ENCODE measurements around the gene CBX4. TPM values are rescaled to one million over a fixed set of nuclear protein-coding genes. Genes with fewer than 3 reads are reported as not detected.

Gene CBX4
- total and polyA plus RNA-seq, 2 of the 13 experiments (the other 11 are each of a cell fraction or from before 2014, with no cell fraction given) = 25.8 to 50.8 TPM

DNA sequence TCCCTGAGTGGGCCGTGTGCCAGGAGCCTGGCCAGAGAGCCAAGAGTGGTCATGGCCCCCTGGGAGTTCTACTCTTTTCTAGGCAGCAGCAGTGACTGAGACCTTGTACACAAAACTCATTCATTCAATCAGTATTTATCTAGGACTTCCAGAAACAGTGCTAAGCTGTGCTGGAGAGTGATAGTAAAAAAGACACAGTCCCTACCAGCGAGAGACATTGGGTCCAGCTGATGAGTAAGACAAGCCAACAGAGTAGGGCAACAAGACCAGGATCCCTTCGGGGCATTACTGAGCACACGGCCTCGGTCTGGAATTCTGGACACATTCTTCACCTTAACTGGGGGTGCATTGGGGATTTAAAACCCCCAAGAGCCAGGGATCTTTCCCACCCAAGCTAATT lies 20.2 kb downstream of the CBX4 start:
- no peaks in the 10 kb centered on the region for H3K36me3 ChIP-seq (replicated peaks in 1 of 2; ENCODE audit: control insufficient read depth in 1 of 2, insufficient read depth in 2 of 2, low read length in 2 of 2)
- WGBS (ENCODE audit: low lambda C conversion rate) = 29% methylated on average over 5 of the region's 5 CpGs
- no peak overlapping the region for H2AFZ ChIP-seq (ENCODE audit: low read length)
- peaks cover 3 to 33% of the 10 kb centered on the region in 2 experiments; a peak in 4 of 5 replicates for H3K27me3 ChIP-seq (ENCODE audit: control insufficient read depth in 1 of 2, insufficient read depth in 2 of 2, low read length in 2 of 2)
- H3K4me2 ChIP-seq (ENCODE audit: low read depth, low read length) = peak overlapping the region; percentile 10; the same call in 1 of the 2 replicates
- POLR2A ChIA-PET = interaction anchor here (1.2 to 16.5 kb wide), 8 partner anchors 11 to 175 kb away, joined by 3 to 274 read pairs (median 8); partner anchors contain the start of genes CBX4 and CBX8
- FAIRE-seq = no peak
- no peak overlapping the region for H3K4me3 ChIP-seq (replicated peaks in 1 of 3; ENCODE audit: insufficient read depth in 1 of 3, low read depth in 2 of 3, low read length in 3 of 3)
- H3K79me2 ChIP-seq (ENCODE audit: insufficient read depth, low read length) = no peaks in the 10 kb centered on the region
- CTCF ChIA-PET (ENCODE audit: low intra/inter-chr PET ratio, low total read pairs) = no interaction called here
- no peak for DNase-seq (ENCODE audit: low spot score)
- H3K9ac ChIP-seq (ENCODE audit: insufficient read depth, low read depth, low read length) = no peak overlapping the region
- in situ Hi-C loops (cut with HindIII; ENCODE audit: extremely low pct_ligation_motif_present, low pct_unique_long_range_greater_than_20kb) (no loop called here), intact Hi-C loops (cut with micrococcal nuclease; ENCODE audit: unreplicated experiment) (no loop called here)
- no TSS peak for BruUV-seq (replicated peaks)
- H3K9me3 ChIP-seq (ENCODE audit: low read length) = no peaks in the 10 kb centered on the region
- H3K4me1 ChIP-seq (ENCODE audit: insufficient read depth, low read length) = peaks cover 64% of the 10 kb centered on the region
- ATAC-seq = no peak
- H3K27ac ChIP-seq (ENCODE audit: extremely low read length, insufficient read depth, low read length) = no peak overlapping the region
- H4K20me1 ChIP-seq (ENCODE audit: insufficient read depth, low read length) = no peaks in the 10 kb centered on the region
- TF ChIP-seq MIXL1 (CRISPR knock-in tag; IDR thresholded peaks at IDR 0.05) (no peak), CHD4 (IDR thresholded peaks at IDR 0.05; ENCODE audit: borderline replicate concordance, low read length) (no peak), BRCA1 (CRISPR knock-in tag; IDR thresholded peaks at IDR 0.05) (no peak), ZNF720 (CRISPR knock-in tag; IDR thresholded peaks at IDR 0.05) (no peak), ELF4 (CRISPR knock-in tag; IDR thresholded peaks at IDR 0.05; ENCODE audit: borderline replicate concordance) (no peak), SETDB1 (CRISPR knock-in tag; IDR thresholded peaks at IDR 0.05; ENCODE audit: borderline replicate concordance) (no peak), ZKSCAN5 (CRISPR knock-in tag; IDR thresholded peaks at IDR 0.05) (no peak), ZNF350 (CRISPR knock-in tag; IDR thresholded peaks at IDR 0.05; ENCODE audit: borderline replicate concordance, low read depth) (no peak), MYNN (CRISPR knock-in tag; IDR thresholded peaks at IDR 0.05; ENCODE audit: low read depth) (no peak), ZNF501 (CRISPR knock-in tag; IDR thresholded peaks at IDR 0.05) (0 out of 2 replicates have a peak, but pooled peaks have one; percentile 7), ZNF10 (CRISPR knock-in tag; IDR thresholded peaks at IDR 0.05; ENCODE audit: borderline replicate concordance, low read depth) (no peak), ZNF614 (CRISPR knock-in tag; IDR thresholded peaks at IDR 0.05; ENCODE audit: borderline replicate concordance) (no peak), ZBTB44 (CRISPR knock-in tag; IDR thresholded peaks at IDR 0.05) (no peak)
- TF ChIP-seq, protein P1, sequence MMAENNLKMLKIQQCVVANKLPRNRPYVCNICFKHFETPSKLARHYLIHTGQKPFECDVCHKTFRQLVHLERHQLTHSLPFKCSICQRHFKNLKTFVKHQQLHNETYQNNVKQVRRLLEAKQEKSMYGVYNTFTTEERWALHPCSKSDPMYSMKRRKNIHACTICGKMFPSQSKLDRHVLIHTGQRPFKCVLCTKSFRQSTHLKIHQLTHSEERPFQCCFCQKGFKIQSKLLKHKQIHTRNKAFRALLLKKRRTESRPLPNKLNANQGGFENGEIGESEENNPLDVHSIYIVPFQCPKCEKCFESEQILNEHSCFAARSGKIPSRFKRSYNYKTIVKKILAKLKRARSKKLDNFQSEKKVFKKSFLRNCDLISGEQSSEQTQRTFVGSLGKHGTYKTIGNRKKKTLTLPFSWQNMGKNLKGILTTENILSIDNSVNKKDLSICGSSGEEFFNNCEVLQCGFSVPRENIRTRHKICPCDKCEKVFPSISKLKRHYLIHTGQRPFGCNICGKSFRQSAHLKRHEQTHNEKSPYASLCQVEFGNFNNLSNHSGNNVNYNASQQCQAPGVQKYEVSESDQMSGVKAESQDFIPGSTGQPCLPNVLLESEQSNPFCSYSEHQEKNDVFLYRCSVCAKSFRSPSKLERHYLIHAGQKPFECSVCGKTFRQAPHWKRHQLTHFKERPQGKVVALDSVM (CRISPR knock-in tag; IDR thresholded peaks at IDR 0.05) = no peak
- TF ChIP-seq, protein P2, sequence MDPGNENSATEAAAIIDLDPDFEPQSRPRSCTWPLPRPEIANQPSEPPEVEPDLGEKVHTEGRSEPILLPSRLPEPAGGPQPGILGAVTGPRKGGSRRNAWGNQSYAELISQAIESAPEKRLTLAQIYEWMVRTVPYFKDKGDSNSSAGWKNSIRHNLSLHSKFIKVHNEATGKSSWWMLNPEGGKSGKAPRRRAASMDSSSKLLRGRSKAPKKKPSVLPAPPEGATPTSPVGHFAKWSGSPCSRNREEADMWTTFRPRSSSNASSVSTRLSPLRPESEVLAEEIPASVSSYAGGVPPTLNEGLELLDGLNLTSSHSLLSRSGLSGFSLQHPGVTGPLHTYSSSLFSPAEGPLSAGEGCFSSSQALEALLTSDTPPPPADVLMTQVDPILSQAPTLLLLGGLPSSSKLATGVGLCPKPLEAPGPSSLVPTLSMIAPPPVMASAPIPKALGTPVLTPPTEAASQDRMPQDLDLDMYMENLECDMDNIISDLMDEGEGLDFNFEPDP (CRISPR knock-in tag; conservative IDR thresholded peaks at IDR 0.05) = no peak
